NCI-H1417 (cell line): ENCODE results near the gene NEDD9.

Experiments used
- DNase-seq, 3 experiments: peaks; one replicate each; lab custom pipeline; 2025; lab: John Stamatoyannopoulos, UW

Gene NEDD9

GRCh38 chr6:11232193-11232769 lies at the start of gene NEDD9:
Gene NEDD9, minus strand, starts transcription at chr6:11232668. Its CDS starts 153 bp downstream, at chr6:11232515.
- DNase-seq = peak; percentile 79 to 93 (median 91)

GRCh38 chr6:11282245-11282644 lies 49.8 kb upstream of the NEDD9 start:
- no peak for DNase-seq

- DNase-seq = no peak
Measured at GRCh38 chr6:11280394-11280793, 47.9 kb upstream of the NEDD9 start.

GRCh38 chr6:11279284-11279689 lies 46.8 kb upstream of the NEDD9 start:
- DNase-seq = no peak

- no peak for DNase-seq
Measured at GRCh38 chr6:11278207-11278559, 45.7 kb upstream of the NEDD9 start.

GRCh38 chr6:11277275-11278206 lies 45.1 kb upstream of the NEDD9 start:
- no peak for DNase-seq

GRCh38 chr6:11276911-11277274 lies 44.4 kb upstream of the NEDD9 start:
- DNase-seq = no peak

- DNase-seq = no peak
Measured at GRCh38 chr6:11276228-11276627, 43.8 kb upstream of the NEDD9 start.

GRCh38 chr6:11275598-11275997 lies 43.1 kb upstream of the NEDD9 start:
- peak in 1 of 3 experiments; percentile 42 for DNase-seq

- no peak for DNase-seq
Measured at GRCh38 chr6:11273406-11274065, 41.1 kb upstream of the NEDD9 start.

- DNase-seq = peak; percentile 14 to 60 (median 15)
Measured at GRCh38 chr6:11272491-11273192, 40.2 kb upstream of the NEDD9 start.

- DNase-seq = no peak
Measured at GRCh38 chr6:11271228-11272020, 39.0 kb upstream of the NEDD9 start.

- peak in 2 of 3 experiments; percentile 64 to 93 for DNase-seq
Measured at GRCh38 chr6:11270030-11271027, 37.9 kb upstream of the NEDD9 start.

- no peak for DNase-seq
Measured at GRCh38 chr6:11268978-11269377, 36.5 kb upstream of the NEDD9 start.

- no peak for DNase-seq
Measured at GRCh38 chr6:11266926-11267325, 34.5 kb upstream of the NEDD9 start.

- DNase-seq = no peak
Measured at GRCh38 chr6:11265932-11266331, 33.5 kb upstream of the NEDD9 start.

- DNase-seq = no peak
Measured at GRCh38 chr6:11264100-11264499, 31.6 kb upstream of the NEDD9 start.

- no peak for DNase-seq
Measured at GRCh38 chr6:11263291-11263775, 30.9 kb upstream of the NEDD9 start.

GRCh38 chr6:11262242-11262641 lies 29.8 kb upstream of the NEDD9 start:
- no peak for DNase-seq
